ENCODE measurements around the gene SNX9.

The SNX9 gene

DNA sequence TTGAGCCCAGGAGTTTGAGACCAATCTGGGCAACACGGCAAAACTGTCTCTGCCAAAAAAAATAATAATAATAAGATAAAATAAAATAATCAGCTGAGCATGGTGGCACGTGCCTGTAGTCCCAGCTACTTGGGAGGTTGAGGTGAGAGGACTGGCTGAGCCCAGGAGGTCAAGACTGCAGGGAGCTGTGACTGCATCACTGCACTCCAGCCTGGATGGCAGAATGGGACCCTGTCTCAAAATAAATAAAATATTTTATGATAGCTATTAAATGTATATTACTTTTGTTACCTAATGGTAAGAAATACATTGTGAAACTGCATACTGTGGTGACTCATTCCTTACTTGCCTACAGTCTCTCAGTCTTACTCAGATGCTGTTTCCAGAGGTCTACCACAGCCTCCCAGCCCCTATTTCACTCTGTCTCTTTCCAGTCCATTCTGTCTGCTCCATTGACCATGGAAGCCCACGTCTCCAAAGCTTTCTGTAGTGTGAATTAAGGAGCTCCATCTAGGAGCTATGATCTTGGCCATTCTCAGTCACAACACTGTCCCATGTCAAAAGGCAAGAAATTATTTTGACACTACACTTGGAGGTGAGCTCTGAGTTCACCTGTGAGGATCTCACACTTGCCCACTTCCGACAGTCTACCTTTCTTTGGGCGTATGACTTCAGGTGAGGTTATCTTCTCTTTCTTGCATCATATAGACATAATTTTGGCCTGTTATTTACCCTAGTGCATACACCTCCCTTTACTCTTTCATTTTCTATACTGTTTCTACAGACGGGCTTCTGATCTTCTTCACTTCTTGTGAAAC is 22.4 kb upstream of the SNX9 start:
- in situ Hi-C loops (cut with HindIII; ENCODE audit: low sequenced_read_pairs): no loop called here

DNA sequence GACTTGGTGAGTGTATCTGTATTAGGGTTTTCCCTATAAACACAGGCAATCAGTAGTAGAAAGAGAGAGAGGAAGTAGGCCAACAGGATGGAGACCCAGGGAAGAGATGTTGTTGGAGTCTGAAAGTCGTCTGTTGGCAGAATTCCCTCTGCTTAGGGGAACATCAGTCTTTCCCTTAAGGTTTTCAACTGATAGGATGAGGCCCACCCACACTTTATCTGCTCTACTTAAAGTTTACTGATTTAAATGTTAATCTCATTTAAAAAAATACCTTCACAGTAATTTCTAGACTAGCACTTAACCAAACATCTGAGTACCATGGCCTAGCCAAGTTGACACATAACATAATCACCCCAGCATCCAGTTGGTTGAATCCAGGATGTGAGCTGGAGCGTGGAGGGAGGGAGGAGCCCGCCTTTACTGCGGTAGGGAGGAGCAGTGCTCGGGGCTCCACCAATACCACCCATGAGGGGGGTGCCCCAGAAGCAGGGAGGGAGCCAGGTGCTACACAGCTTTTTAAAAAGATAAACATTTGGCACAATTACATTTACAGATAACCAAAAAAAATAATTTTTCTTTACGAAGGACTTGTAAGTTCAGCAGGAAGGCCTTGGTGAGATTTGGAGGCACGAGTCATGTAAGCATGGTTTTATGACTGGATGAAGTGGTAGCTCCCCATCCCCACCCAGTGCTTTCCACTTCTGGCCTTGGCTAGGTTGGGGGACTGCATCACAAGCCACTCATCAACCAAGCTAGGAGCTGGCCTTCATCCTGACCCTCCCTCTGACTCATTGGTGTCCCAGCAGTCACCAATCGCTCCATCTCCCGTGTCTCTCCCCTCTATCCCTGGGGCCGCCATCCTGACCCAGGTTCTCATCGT is 18.4 kb upstream of the SNX9 start:
- in situ Hi-C loops (cut with HindIII; ENCODE audit: low sequenced_read_pairs): no loop called here

GRCh38 chr6:157806131-157806855 is 16.8 kb upstream of the SNX9 start:
- in situ Hi-C loops (cut with HindIII; ENCODE audit: low sequenced_read_pairs): no loop called here

DNA sequence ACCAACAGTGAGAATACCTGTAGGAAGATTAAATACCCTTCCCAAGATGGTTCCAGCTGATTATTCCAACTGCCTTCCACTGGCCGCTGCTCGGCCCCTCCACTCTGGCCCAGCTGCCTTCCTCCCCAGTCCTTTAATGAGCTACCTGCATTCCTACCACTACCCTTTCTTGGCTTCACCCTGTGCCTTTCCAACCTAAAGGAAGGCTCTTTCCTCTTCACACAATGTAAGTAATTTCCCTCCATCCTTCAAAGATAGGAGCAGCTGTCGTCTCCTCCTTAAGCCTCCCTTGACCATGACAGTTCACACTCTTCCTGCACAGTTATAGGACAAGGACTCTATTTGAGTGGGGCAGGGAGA is 16.2 kb upstream of the SNX9 start:
- in situ Hi-C loops (cut with HindIII; ENCODE audit: low sequenced_read_pairs): no loop called here

DNA sequence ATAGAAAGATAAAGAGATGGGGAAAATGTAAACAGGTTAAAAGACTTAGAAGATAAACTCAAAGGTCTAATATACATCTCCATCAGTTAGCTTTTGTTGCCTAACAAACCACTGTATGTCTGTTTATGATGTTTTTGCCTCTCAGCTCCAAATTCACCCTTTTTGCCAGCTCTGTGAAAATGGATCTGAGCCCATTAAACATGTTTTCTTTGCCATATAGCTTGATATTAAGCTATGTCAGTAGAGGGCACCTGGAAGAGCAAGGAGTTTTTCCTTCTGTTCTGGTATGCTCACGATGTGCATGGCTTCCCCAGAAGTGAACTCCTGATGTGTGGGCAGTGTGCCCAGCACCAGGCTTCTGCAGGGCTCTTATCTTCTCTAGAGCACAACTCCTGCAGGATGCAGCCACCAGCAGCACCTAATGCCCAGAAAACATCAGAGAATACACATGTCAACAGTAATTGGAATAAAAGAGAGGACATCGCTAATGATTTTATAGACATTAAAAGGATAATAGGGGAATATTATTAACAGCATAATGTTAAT is 14.6 kb upstream of the SNX9 start:
- in situ Hi-C loops (cut with HindIII; ENCODE audit: low sequenced_read_pairs): no loop called here

DNA sequence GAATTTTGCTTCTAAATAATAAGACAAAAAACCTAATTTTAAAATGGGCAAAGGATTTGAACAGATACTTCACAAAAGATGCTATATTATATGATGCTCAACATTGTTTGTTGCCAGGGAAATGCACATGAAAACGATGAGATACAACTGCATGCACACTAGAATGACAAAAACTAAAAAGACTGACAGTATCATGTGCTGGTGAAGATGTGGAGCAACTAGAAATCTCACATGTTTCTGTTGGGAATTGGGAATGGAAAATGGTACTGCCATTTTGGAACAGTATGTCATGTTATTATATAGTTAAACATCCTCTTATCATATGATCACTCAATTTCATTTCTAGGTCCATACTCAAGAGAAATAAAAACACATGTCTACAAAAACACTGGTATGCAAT is 13.4 kb upstream of the SNX9 start:
- in situ Hi-C loops (cut with HindIII; ENCODE audit: low sequenced_read_pairs): no loop called here

DNA sequence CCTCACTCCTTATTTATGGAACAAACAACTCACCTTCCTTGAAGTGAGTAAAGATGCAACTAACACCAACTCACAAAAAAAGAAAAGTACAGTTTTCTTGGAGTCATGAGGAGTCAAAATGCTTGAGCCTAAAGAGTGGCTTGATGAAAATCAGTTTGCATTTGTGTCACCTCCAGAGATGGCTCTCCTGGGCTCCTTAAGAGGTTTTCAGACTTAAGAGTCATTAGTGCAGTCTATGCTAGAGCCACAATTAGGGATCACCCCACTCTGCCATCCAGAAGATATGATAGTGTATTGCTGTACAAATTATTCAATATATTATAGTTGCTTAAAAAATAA is 11.9 kb upstream of the SNX9 start:
- in situ Hi-C loops (cut with HindIII; ENCODE audit: low sequenced_read_pairs): no loop called here

- in situ Hi-C loops (cut with HindIII; ENCODE audit: low sequenced_read_pairs): no loop called here
Observed at GRCh38 chr6:157811476-157812173, 11.4 kb upstream of the SNX9 start.

GRCh38 chr6:157812425-157813171 is 10.4 kb upstream of the SNX9 start:
- in situ Hi-C loops (cut with HindIII; ENCODE audit: low sequenced_read_pairs): no loop called here

- in situ Hi-C loops (cut with HindIII; ENCODE audit: low sequenced_read_pairs): no loop called here
Observed at GRCh38 chr6:157813191-157813590, 9.9 kb upstream of the SNX9 start.

- in situ Hi-C loops (cut with HindIII; ENCODE audit: low sequenced_read_pairs): no loop called here
Observed at GRCh38 chr6:157813750-157814455, 9.1 kb upstream of the SNX9 start.

DNA sequence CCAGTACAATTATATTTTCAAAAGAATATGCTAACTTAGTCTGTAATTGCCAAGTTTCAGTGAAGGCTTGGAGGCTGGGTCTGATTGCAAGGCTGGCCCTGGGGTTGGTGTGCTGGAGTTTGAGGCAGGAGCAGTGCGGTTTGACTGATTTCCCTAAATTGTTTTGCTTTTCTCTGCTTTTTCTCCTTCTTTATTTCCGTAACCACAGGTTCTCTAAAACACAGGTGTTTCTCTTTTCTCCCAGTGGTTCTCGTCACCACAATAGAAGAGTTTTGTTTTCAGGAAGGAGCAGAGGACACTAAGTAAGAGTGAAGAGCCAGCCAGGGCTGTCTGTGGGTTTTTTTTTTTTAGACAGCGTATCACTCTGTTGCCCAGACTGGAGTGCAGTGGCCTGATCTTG is 8.2 kb upstream of the SNX9 start:
- in situ Hi-C loops (cut with HindIII; ENCODE audit: low sequenced_read_pairs): no loop called here

- in situ Hi-C loops (cut with HindIII; ENCODE audit: low sequenced_read_pairs): no loop called here
Observed at GRCh38 chr6:157821342-157822033, 1.6 kb upstream of the SNX9 start.

GRCh38 chr6:157822245-157823000 is 623 bp upstream of the SNX9 start:
- in situ Hi-C loops (cut with HindIII; ENCODE audit: low sequenced_read_pairs): no loop called here

- in situ Hi-C loops (cut with HindIII; ENCODE audit: low sequenced_read_pairs): no loop called here
Observed at GRCh38 chr6:157823528-157824370, 703 bp downstream of the SNX9 start.

DNA sequence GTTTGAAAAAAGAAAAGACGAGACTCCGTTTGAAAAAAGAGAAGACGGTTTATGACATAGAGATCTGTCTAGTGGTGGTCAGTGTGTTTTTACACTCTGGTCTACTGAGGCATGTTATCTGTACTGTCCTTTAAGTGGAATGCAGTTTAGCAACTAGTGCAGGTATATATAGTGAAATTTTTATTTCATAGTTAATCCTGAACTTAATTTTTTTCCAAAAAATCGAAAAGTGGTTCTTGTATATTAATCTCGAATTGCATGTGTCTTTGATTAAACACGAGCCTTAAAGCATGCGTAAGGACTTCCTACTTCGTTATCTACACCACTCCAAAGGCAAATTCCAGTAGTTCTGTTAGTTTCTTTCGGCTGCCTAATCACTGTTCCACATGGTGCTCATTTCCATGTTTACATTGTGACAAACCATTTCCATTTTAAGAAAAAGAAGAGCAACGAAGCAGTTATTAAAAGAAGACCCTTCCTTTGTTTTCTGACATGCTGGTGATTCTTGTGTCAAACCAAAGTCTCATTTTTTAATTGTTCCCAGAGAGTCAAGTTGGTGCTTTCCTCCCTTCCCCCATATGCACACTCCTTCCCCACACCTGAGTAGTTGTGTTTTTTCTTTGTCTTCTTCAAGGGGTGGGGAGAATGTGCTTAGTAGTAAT is 2.3 kb downstream of the SNX9 start:
- in situ Hi-C loops (cut with HindIII; ENCODE audit: low sequenced_read_pairs): no loop called here
